PFSK-1 (cell line): ENCODE data around the gene PARN.

Source experiments
- POLR2AphosphoS5 ChIP-seq: IDR thresholded peaks from 2 replicates; pipeline ENCODE4 v1.6.1; 2012; ENCODE audit warnings: low read depth, mild to moderate bottlenecking, control low read depth, low read length, moderate library complexity
- REST ChIP-seq, 2 experiments: IDR thresholded peaks; 2 replicates each; pipeline versions ENCODE4 v1.6.1 to v1.8.0; 2011 to 2012; ENCODE audit warnings: low read depth in 2 of 2, low read length in 2 of 2, control low read depth in 1 of 2, inconsistent platforms in 1 of 2, mild to moderate bottlenecking in 1 of 2, moderate library complexity in 1 of 2; ENCODE audit not compliant: insufficient read depth in 1 of 2
- TAF1 ChIP-seq: IDR thresholded peaks from 2 replicates; pipeline ENCODE4 v1.6.1; 2012; ENCODE audit warnings: low read length, control low read depth, borderline replicate concordance; ENCODE audit not compliant: insufficient read depth

GRCh38 chr16:14445937-14446715, 183.9 kb downstream of the PARN start:
- TF ChIP-seq POLR2AphosphoS5 = no peak
- TF ChIP-seq TAF1 = no peak
- no peak for TF ChIP-seq REST (IDR thresholded peaks at IDR 0.05; ENCODE audit: insufficient read depth in 1 of 2, low read depth in 2 of 2, low read length in 2 of 2)
